Neural cell (in vitro differentiated cells): ENCODE data around the gene RSU1. TPM values are rescaled to one million over a fixed set of nuclear protein-coding genes. Genes with fewer than 3 reads are reported as not detected.

Source experiments
- H2AFZ ChIP-seq: fragments of 200-600, 300-800 bp; sonication (generic), shearing (Covaris generic); 2 replicates; pipeline ENCODE4 v1.6.0; 2014; ENCODE audit warnings: low read depth, mild to moderate bottlenecking, antibody characterized with exemption, low read length, moderate library complexity
- H3F3A ChIP-seq: fragments of 200-600 bp; shearing (Covaris generic); 2 replicates; pipeline ENCODE4 v1.6.1; 2016; ENCODE audit warnings: mild to moderate bottlenecking, moderate library complexity, mixed read lengths, antibody characterized with exemption, low read length; ENCODE audit not compliant: insufficient read depth, poor library complexity, severe bottlenecking
- H3K27ac ChIP-seq: fragments of 200-600, 300-800 bp; sonication (generic), shearing (Covaris generic); 2 replicates; pipeline ENCODE4 v1.5.1; 2014; ENCODE audit warnings: mild to moderate bottlenecking, low read length, moderate library complexity
- H3K27me3 ChIP-seq: fragments of 300-800, 200-600 bp; sonication (generic), shearing (Covaris generic); 2 replicates; pipeline ENCODE4 v1.6.0; 2014; ENCODE audit warnings: mild to moderate bottlenecking, low read depth, low read length, moderate library complexity; ENCODE audit not compliant: insufficient read depth
- H3K36me3 ChIP-seq: fragments of 300-800, 200-600 bp; sonication (generic), shearing (Covaris generic); 2 replicates; pipeline ENCODE4 v1.5.1; 2014; ENCODE audit warnings: mild to moderate bottlenecking, antibody characterized with exemption, low read length, moderate library complexity; ENCODE audit not compliant: insufficient read depth
- H3K4me2 ChIP-seq: fragments of 300-800, 200-600 bp; sonication (generic), shearing (Covaris generic); 2 replicates; pipeline ENCODE4 v1.6.0; 2014; ENCODE audit warnings: mild to moderate bottlenecking, low read length
- H3K4me3 ChIP-seq: fragments of 300-800, 200-600 bp; sonication (generic), shearing (Covaris generic); 2 replicates; pipeline ENCODE4 v1.5.1; 2014; ENCODE audit warnings: mild to moderate bottlenecking, low read length, moderate library complexity
- H3K79me2 ChIP-seq: fragments of 200-600 bp; shearing (Covaris generic); replicated peaks from 2 replicates; pipeline ENCODE4 v1.6.0; 2014; ENCODE audit warnings: mild to moderate bottlenecking, low read length, moderate library complexity; ENCODE audit not compliant: insufficient read depth
- H3K9ac ChIP-seq: fragments of 300-800, 200-600 bp; sonication (generic), shearing (Covaris generic); 2 replicates; pipeline ENCODE4 v1.6.1; 2016; ENCODE audit warnings: mild to moderate bottlenecking, low read length, mixed read lengths
- H3K9me2 ChIP-seq: fragments of 200-600 bp; shearing (Covaris generic); 2 replicates; pipeline ENCODE4 v1.6.1; 2016; ENCODE audit warnings: mild to moderate bottlenecking, low read length, mixed read lengths; ENCODE audit not compliant: insufficient read depth
- H3K9me3 ChIP-seq: fragments of 200-600, 300-800 bp; sonication (generic), shearing (Covaris generic); 2 replicates; pipeline ENCODE4 v1.6.1; 2016; ENCODE audit warnings: mild to moderate bottlenecking, mixed run types, low read length, moderate library complexity, mixed read lengths
- H4K20me1 ChIP-seq: fragments of 200-600 bp; shearing (Covaris generic); 2 replicates; pipeline ENCODE4 v1.6.1; 2016; ENCODE audit warnings: mild to moderate bottlenecking, mixed run types; ENCODE audit not compliant: insufficient read depth
- CTCF ChIP-seq: fragments of 450-650 bp; IDR thresholded peaks from 2 replicates; pipeline ENCODE4 v1.5.1; 2014; ENCODE audit warnings: antibody characterized with exemption, mild to moderate bottlenecking, moderate library complexity; ENCODE audit not compliant: poor library complexity, severe bottlenecking
- EP300 ChIP-seq: fragments of 450-650 bp; conservative IDR thresholded peaks from 2 replicates; pipeline ENCODE4 v1.6.1; 2014; ENCODE audit warnings: antibody characterized with exemption, mild to moderate bottlenecking, moderate library complexity; ENCODE audit not compliant: poor library complexity, severe bottlenecking
- EZH2 ChIP-seq: fragments of 200-600, 300-800 bp; shearing (Covaris generic), sonication (generic); IDR thresholded peaks from 2 replicates; pipeline ENCODE4 v1.6.1; 2014; ENCODE audit warnings: antibody characterized with exemption, low read length, borderline replicate concordance, mild to moderate bottlenecking; ENCODE audit not compliant: insufficient read depth, poor library complexity, severe bottlenecking
- MXI1 ChIP-seq: fragments of 450-650 bp; conservative IDR thresholded peaks from 2 replicates; pipeline ENCODE4 v1.6.1; 2014; ENCODE audit warnings: antibody characterized with exemption, mild to moderate bottlenecking; ENCODE audit not compliant: poor library complexity, severe bottlenecking
- POLR2AphosphoS5 ChIP-seq: IDR thresholded peaks from 2 replicates; pipeline ENCODE4 v1.6.1; 2012
- RAD21 ChIP-seq: fragments of 450-650 bp; conservative IDR thresholded peaks from 2 replicates; pipeline ENCODE4 v1.6.1; 2014; ENCODE audit warnings: antibody characterized with exemption, mild to moderate bottlenecking, moderate library complexity
- REST ChIP-seq: IDR thresholded peaks from 2 replicates; pipeline ENCODE4 v1.6.1; 2012; ENCODE audit warnings: borderline replicate concordance
- SMC3 ChIP-seq: fragments of 450-650 bp; conservative IDR thresholded peaks from 2 replicates; pipeline ENCODE4 v1.6.1; 2014; ENCODE audit warnings: antibody characterized with exemption, mild to moderate bottlenecking, moderate library complexity; ENCODE audit not compliant: poor library complexity
- TAF1 ChIP-seq: IDR thresholded peaks from 2 replicates; pipeline ENCODE4 v1.6.1; 2012; ENCODE audit warnings: low read depth
- polyA plus RNA-seq: library from polyadenylated mRNA; depleted of rRNA; stranded (reverse); fragments of >200 nt; gene quantifications from 2 replicates; pipeline ENCODE4 v1.2.3, GENCODE V29; 2014

RSU1 gene
- polyA plus RNA-seq, 1 donor from 2014 or later = 18.7 TPM

DNA sequence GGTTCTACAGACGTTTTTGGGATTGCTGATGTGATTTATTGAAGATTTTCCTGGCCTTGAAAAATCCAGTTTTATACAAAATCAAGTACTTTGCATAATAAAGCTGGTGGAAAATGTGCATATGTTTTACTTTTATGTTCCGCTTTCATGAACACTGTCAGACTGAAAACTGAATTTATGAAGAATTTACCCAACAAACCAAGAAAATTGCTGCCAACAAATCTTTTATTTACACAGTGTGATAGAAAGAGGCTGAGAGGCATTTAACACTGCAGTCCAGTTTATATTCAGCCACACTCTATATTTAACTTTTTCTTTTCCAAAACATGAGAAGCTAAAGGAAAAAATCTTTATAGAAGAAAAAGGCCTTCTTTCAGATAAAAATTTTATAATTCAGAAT, 35.4 kb upstream of the RSU1 start:
- H2AFZ ChIP-seq = no peak overlapping the region
- H3K79me2 ChIP-seq = no peaks in the 10 kb centered on the region
- no peaks in the 10 kb centered on the region for H3K9me2 ChIP-seq
- no peaks in the 10 kb centered on the region for H3K36me3 ChIP-seq
- no peaks in the 10 kb centered on the region for H4K20me1 ChIP-seq
- H3K9ac ChIP-seq = no peak overlapping the region
- H3F3A ChIP-seq = no peaks in the 10 kb centered on the region
- no peaks in the 10 kb centered on the region for H3K27me3 ChIP-seq
- H3K4me3 ChIP-seq = no peak overlapping the region
- TF ChIP-seq EZH2 = no peak
- TF ChIP-seq REST = no peak
- no peak for TF ChIP-seq EP300
- TF ChIP-seq MXI1 = no peak
- TF ChIP-seq RAD21 = no peak
- no peak for TF ChIP-seq TAF1
- no peak for TF ChIP-seq CTCF
- TF ChIP-seq SMC3 = no peak
- no peak overlapping the region for H3K4me2 ChIP-seq
- no peaks in the 10 kb centered on the region for H3K9me3 ChIP-seq
- no peak overlapping the region for H3K27ac ChIP-seq

GRCh38 chr10:16848562-16849154, 31.4 kb upstream of the RSU1 start:
- H3K27me3 ChIP-seq = no peaks in the 10 kb centered on the region
- no peaks in the 10 kb centered on the region for H4K20me1 ChIP-seq
- no peak overlapping the region for H3K27ac ChIP-seq
- H3F3A ChIP-seq = no peaks in the 10 kb centered on the region
- no peak overlapping the region for H3K4me2 ChIP-seq
- no peaks in the 10 kb centered on the region for H3K9me3 ChIP-seq
- no peaks in the 10 kb centered on the region for H3K36me3 ChIP-seq
- TF ChIP-seq EZH2 = no peak
- no peak for TF ChIP-seq TAF1
- TF ChIP-seq POLR2AphosphoS5 = no peak
- no peak for TF ChIP-seq RAD21
- TF ChIP-seq REST = no peak
- no peak for TF ChIP-seq MXI1
- no peak for TF ChIP-seq CTCF
- no peak for TF ChIP-seq EP300
- no peak for TF ChIP-seq SMC3
- no peak overlapping the region for H3K4me3 ChIP-seq
- H3K79me2 ChIP-seq = no peaks in the 10 kb centered on the region
- H3K9ac ChIP-seq = no peak overlapping the region
- no peak overlapping the region for H2AFZ ChIP-seq
- H3K9me2 ChIP-seq = no peaks in the 10 kb centered on the region
